HG02970 (cell line): ENCODE data around the gene ARID3A.
"Not testable (repeated sequence)": the region's sequence is repeated elsewhere in the genome, so short reads cannot be mapped to it uniquely, and the experiment has no call there.

Experiments
- ATAC-seq: cut with Tn5 transposase; IDR thresholded peaks from one replicate; pipeline ENCODE4 v1.9.1; 2021; ENCODE audit warnings: mild to moderate bottlenecking, moderate library complexity, moderate number of reproducible peaks; ENCODE audit not compliant: unreplicated experiment, low FRiP score

The ARID3A gene

GRCh38 chr19:891421-892200 is 34.2 kb upstream of the ARID3A start:
- ATAC-seq: not testable (repeated sequence)

DNA sequence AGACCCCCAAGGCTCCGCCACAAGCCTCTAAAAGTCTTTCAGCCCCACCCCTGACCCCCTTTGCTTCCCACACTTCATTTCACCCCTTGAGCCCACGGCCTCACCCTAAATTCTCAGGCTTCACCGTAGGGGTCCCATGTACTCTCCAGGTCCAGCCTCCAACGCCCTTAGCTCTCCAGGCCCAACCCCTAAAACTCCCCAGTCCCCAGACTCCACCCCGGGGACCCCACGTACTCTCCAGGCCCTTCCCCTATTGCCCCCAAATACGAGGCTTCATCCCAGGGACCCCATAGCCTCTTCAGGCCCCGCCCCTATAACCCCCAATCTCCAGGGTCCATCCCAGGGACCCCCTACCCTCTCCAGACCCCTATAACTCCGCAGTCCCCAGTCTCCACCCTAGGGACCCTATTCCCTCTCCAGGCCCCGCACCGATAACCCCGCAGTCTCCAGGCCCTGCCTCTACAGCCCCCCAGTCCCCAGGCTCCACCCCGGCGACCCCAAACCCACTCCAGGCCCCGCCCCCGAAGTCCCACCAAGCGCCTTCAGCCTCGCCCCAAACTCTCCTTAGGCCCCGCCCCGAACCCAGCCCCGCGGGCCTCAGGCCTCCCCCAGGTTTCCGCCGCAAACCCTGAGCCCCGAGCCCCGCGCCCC is 33.5 kb upstream of the ARID3A start:
- no peak for ATAC-seq

DNA sequence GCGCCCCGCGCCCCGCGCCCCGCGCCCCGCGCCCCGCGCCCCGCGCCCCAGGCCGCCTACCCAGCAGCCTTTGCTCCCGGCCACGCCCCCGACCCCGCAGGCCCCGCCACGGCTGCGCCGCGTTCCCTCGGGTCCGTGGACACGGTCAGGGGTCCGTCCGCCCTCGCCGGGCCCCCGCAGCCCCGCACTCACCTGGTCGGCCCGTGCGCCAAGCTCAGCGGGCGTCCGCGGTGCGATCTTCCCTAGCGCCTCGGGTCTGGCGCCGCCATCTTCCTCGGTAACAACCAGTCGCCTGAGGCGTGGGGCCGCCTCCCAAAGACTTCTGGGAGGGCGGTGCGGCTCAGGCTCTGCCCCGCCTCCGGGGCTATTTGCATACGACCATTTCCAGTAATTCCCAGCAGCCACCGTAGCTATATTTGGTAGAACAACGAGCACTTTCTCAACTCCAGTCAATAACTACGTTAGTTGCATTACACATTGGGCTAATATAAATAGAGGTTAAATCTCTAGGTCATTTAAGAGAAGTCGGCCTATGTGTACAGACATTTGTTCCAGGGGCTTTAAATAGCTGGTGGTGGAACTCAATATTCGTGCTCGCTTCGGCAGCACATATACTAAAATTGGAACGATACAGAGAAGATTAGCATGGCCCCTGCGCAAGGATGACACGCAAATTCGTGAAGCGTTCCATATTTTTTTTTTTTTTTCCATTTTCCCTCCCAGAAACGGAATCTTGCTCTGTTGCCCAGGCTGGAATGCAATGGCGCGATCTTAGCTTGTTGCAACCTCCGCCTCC is 32.7 kb upstream of the ARID3A start, which contains the start of the genes MED16 and RNU6-9:
Gene MED16 (minus strand): TSS at position 294 of the 796 bp plus-strand sequence. CDS start 2,056 bp downstream, outside the sequence.
Gene RNU6-9 (plus strand): TSS at position 591 of the 796 bp plus-strand sequence.
- peak; percentile 82 for ATAC-seq

DNA sequence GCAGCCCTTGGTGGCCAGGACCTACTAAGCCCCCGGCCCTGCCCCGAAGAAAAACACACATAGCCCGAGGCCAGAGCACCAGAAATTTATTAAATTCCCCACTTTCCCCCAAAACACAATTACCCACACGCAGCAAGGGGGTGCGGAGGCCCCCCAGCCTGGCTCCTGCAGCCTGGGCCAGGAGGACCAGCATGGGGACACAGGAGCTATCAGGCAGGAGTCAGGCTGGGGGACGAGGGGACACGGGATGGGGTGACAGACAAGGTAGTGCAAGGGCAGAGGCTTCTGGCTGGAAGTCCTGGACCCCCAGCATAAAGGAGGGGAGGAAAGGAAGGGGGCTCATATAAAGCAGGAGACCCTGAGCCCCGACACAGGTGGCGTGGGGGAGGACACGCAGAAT is 29.4 kb upstream of the ARID3A start:
- ATAC-seq: no peak

DNA sequence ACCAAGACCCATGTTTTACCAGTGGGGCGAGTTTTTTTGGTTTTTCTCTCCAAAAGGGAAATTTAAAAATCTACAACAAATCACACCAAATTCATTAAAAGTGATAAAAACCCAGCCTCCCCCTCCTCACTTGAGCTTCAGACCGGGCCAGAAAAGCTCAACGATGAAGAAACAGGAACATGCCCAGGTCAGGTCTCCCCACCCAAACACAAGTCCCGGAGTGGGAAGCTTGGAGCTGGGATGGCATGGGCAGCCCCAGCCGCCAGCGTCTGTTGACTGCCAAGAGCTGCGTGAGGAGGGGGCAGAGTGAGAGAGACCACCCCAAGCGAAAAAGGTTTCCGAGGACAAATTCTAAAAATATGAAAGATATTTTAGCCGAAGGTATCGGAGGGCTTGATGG is 28.8 kb upstream of the ARID3A start:
- no peak for ATAC-seq

GRCh38 chr19:897442-898039 is 28.3 kb upstream of the ARID3A start:
- ATAC-seq: no peak

- ATAC-seq: no peak
Measured at GRCh38 chr19:898663-899062, 27.2 kb upstream of the ARID3A start.

GRCh38 chr19:899336-900042 is 26.3 kb upstream of the ARID3A start:
- no peak for ATAC-seq

GRCh38 chr19:900043-900301 is 25.9 kb upstream of the ARID3A start:
- no peak for ATAC-seq

- ATAC-seq: no peak
Measured at GRCh38 chr19:900302-901111, 25.3 kb upstream of the ARID3A start.

DNA sequence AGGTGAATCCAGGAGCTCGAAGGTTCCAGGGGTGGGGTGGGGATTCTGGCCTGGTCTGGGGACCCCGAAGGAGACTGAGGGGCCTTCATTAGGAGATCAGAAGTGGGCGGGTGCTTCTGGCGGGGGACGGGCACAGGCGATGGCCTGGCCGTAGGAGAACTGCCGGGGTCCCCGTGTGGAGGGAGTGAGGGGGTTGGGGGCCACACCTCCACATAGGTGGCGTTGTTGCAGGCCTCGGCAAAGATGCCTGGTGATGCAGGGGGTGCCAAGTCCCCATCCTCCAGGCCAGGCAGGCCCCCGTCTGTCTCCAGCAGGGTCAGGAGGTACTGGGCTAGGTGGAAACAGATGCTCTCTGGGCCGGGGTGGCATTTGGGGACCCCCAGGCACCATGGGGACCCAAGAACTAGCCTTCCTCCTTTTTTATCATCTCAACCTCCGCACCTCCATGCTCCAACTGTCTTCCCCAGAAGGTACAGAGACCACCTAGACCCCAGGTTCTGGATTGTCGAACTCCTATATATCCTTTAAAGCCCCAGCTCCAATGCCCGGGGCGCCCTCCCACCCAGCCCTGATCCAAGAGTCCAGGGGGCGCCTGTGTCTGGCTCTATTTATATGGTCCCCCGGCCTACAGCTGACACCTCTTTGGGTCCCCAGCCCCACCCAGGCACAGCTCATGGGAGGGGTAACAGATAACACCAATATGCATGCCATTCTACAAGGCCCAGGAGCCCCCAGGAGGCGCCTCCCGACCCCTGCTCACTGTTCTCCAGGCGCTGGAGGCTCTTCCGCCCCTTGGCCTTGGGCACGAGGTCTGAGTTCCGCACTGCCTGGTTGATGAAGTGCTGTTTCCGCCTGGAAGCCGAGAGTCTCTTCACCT is 24.4 kb upstream of the ARID3A start:
- ATAC-seq: no peak

DNA sequence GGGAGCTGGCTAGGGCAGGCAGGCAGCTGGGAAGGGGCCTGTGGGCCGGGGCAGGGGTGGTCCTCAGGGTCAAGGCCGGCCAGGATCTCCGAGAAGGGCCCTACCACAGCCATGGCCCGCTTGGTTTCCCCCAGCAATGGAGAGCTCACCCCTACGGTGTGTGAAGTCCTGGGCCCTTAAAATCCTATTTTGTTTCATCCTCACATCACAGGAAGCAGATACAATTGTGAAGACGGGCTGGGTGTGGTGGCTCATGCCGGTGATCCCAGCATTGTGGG is 23.8 kb upstream of the ARID3A start:
- ATAC-seq: no peak

- no peak for ATAC-seq
Measured at GRCh38 chr19:902446-903226, 23.2 kb upstream of the ARID3A start.

DNA sequence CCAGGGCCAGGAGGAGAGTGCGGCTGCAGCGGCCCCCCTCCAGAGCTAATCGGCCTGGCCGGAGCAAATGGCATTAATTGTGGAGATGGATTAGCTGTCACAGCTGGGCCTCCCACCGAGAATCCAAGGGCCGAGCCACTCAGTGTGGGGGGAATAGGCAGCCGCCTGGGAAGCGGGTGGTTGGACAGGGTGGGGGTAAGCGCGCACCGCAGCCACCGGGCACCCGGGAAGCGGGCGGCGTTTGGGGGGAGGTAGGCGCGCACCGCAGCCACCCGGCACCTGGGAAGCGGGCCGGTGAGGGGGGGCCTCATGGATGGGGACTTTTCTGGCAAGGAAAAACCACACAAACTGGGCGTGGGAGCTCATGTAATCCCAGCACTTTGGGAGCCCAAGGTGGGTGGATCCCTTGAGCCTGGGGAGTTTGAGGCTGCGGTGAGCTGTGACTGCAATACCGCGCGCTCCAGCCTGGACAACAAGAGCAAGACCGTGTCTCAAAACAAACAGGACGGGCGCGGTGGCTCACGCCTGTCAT is 22.5 kb upstream of the ARID3A start:
- no peak for ATAC-seq

- ATAC-seq: no peak
Measured at GRCh38 chr19:904545-904944, 21.3 kb upstream of the ARID3A start.

DNA sequence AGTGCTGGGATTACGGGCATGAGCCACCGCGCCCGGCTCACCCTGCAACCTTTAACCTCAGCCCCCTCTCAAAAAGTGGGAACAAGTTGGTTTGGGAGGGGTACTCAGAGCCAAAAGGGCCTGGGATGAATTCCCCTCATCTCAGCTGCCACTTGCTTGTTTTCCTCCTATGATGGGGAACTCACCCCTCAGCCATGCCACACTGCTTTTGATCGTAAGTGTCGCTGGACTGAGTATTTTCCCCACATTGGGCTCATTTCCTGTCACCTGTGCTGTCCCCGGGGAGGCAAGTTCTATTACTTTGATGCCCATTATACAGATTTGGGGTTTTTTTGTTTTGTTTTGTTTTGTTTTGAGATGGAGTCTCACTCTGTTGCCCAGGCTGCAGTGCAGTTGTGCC is 19.4 kb upstream of the ARID3A start:
- ATAC-seq: no peak

- no peak for ATAC-seq
Measured at GRCh38 chr19:907183-907853, 18.5 kb upstream of the ARID3A start.
